Measurements from ENCODE around the gene CACNA1S.

CACNA1S gene

DNA sequence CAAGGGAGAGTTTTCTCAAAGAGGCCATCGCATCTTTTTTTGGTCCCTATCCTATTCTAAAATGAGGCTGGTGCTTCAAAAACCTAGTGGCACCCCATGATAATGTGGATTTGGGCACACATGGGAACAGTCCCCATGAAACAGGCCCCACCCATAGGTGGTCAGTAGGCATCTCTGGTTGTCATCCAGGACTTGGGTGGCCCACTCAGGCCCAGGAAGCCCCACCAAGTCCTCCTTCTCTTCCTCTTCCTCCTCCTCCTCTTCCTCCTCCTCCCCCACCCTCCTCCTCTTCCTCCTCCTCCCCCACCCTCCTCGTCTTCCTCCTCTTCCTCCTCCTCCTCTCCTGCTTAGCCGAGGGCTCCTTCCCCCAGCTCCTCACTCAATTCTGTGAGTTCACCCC, 554 bp downstream of the CACNA1S start:
- H3K4me3 ChIP-seq (ENCODE audit: insufficient read depth, low read length, poor library complexity, severe bottlenecking) = no peak overlapping the region
- no peaks in the 10 kb centered on the region for H3K36me3 ChIP-seq (ENCODE audit: low read length)
- H3K79me2 ChIP-seq (ENCODE audit: insufficient read depth, low read length) = no peaks in the 10 kb centered on the region
- no peaks in the 10 kb centered on the region for H3K9me3 ChIP-seq (ENCODE audit: insufficient read depth, low read length)
- no peaks in the 10 kb centered on the region for H3F3A ChIP-seq (ENCODE audit: insufficient read depth)
- no peak overlapping the region for H3K9ac ChIP-seq (ENCODE audit: low read length)
- H3K4me2 ChIP-seq (ENCODE audit: low read depth, low read length, poor library complexity, severe bottlenecking) = no peak overlapping the region
- H3K27ac ChIP-seq (ENCODE audit: low read depth, low read length) = no peak overlapping the region
- TF ChIP-seq, protein P1, sequence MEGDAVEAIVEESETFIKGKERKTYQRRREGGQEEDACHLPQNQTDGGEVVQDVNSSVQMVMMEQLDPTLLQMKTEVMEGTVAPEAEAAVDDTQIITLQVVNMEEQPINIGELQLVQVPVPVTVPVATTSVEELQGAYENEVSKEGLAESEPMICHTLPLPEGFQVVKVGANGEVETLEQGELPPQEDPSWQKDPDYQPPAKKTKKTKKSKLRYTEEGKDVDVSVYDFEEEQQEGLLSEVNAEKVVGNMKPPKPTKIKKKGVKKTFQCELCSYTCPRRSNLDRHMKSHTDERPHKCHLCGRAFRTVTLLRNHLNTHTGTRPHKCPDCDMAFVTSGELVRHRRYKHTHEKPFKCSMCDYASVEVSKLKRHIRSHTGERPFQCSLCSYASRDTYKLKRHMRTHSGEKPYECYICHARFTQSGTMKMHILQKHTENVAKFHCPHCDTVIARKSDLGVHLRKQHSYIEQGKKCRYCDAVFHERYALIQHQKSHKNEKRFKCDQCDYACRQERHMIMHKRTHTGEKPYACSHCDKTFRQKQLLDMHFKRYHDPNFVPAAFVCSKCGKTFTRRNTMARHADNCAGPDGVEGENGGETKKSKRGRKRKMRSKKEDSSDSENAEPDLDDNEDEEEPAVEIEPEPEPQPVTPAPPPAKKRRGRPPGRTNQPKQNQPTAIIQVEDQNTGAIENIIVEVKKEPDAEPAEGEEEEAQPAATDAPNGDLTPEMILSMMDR (IDR thresholded peaks at IDR 0.05; ENCODE audit: insufficient read depth, low read length, poor library complexity, severe bottlenecking) = no peak
- no peak for TF ChIP-seq EZH2phosphoT487 (conservative IDR thresholded peaks at IDR 0.05; ENCODE audit: low read length)
- H4K20me1 ChIP-seq (ENCODE audit: low read depth, low read length) = no peaks in the 10 kb centered on the region
- H2AFZ ChIP-seq (ENCODE audit: low read depth, low read length, severe bottlenecking) = no peak overlapping the region
- no peaks in the 10 kb centered on the region for H3K9me2 ChIP-seq (replicated peaks; ENCODE audit: insufficient read depth, low read length)
- no peaks in the 10 kb centered on the region for H3K27me3 ChIP-seq (ENCODE audit: low read length)

DNA sequence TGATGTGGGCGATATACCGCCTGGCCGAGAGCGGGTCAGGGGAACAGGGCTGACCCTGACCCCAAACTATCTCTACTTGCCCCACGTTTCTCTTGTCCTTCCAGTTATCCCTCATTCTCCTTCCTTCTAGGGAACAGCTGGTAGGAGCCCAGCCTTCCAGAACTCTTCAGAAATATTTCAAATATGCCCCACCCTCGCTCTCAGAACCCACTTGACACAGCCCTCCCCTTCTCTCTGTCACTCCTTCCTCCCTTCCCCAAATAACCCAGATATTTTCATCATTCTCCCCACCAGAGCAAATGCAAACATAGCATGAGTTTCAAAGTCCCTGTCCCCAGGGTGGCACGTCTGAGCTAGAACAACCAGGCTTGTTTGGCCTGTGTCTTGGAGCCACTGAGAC, 1.1 kb downstream of the CACNA1S start:
- Histone ChIP-seq H2AFZ (ENCODE audit: low read depth, low read length, severe bottlenecking) (no peak overlapping the region), H4K20me1 (ENCODE audit: low read depth, low read length) (no peaks in the 10 kb centered on the region), H3K27me3 (ENCODE audit: low read length) (no peaks in the 10 kb centered on the region), H3K79me2 (ENCODE audit: insufficient read depth, low read length) (no peaks in the 10 kb centered on the region), H3K9me2 (replicated peaks; ENCODE audit: insufficient read depth, low read length) (no peaks in the 10 kb centered on the region), H3F3A (ENCODE audit: insufficient read depth) (no peaks in the 10 kb centered on the region), H3K9ac (ENCODE audit: low read length) (no peak overlapping the region), H3K4me2 (ENCODE audit: low read depth, low read length, poor library complexity, severe bottlenecking) (no peak overlapping the region), H3K4me3 (ENCODE audit: insufficient read depth, low read length, poor library complexity, severe bottlenecking) (no peak overlapping the region), H3K9me3 (ENCODE audit: insufficient read depth, low read length) (no peaks in the 10 kb centered on the region), H3K27ac (ENCODE audit: low read depth, low read length) (no peak overlapping the region), H3K36me3 (ENCODE audit: low read length) (no peaks in the 10 kb centered on the region)
- TF ChIP-seq, protein P1 (IDR thresholded peaks at IDR 0.05; ENCODE audit: insufficient read depth, low read length, poor library complexity, severe bottlenecking) = no peak
- no peak for TF ChIP-seq EZH2phosphoT487 (conservative IDR thresholded peaks at IDR 0.05; ENCODE audit: low read length)

- no peaks in the 10 kb centered on the region for H3K79me2 ChIP-seq (ENCODE audit: insufficient read depth, low read length)
- H3K4me3 ChIP-seq (ENCODE audit: insufficient read depth, low read length, poor library complexity, severe bottlenecking) = no peak overlapping the region
- H3K9me3 ChIP-seq (ENCODE audit: insufficient read depth, low read length) = no peaks in the 10 kb centered on the region
- H3K36me3 ChIP-seq (ENCODE audit: low read length) = no peaks in the 10 kb centered on the region
- TF ChIP-seq, protein P1 (IDR thresholded peaks at IDR 0.05; ENCODE audit: insufficient read depth, low read length, poor library complexity, severe bottlenecking) = no peak
- TF ChIP-seq EZH2phosphoT487 (conservative IDR thresholded peaks at IDR 0.05; ENCODE audit: low read length) = no peak
- no peak overlapping the region for H3K27ac ChIP-seq (ENCODE audit: low read depth, low read length)
- no peak overlapping the region for H3K4me2 ChIP-seq (ENCODE audit: low read depth, low read length, poor library complexity, severe bottlenecking)
- no peaks in the 10 kb centered on the region for H3K27me3 ChIP-seq (ENCODE audit: low read length)
- H3K9me2 ChIP-seq (replicated peaks; ENCODE audit: insufficient read depth, low read length) = no peaks in the 10 kb centered on the region
- no peaks in the 10 kb centered on the region for H3F3A ChIP-seq (ENCODE audit: insufficient read depth)
- no peaks in the 10 kb centered on the region; the same call in 1 of the 2 replicates for H4K20me1 ChIP-seq (ENCODE audit: low read depth, low read length)
- no peak overlapping the region for H3K9ac ChIP-seq (ENCODE audit: low read length)
- no peak overlapping the region for H2AFZ ChIP-seq (ENCODE audit: low read depth, low read length, severe bottlenecking)
These were observed 1.6 kb downstream of the CACNA1S start for GRCh38 chr1:201110616-201111015.
